Measurements from ENCODE around the gene SMAGP.

DNA sequence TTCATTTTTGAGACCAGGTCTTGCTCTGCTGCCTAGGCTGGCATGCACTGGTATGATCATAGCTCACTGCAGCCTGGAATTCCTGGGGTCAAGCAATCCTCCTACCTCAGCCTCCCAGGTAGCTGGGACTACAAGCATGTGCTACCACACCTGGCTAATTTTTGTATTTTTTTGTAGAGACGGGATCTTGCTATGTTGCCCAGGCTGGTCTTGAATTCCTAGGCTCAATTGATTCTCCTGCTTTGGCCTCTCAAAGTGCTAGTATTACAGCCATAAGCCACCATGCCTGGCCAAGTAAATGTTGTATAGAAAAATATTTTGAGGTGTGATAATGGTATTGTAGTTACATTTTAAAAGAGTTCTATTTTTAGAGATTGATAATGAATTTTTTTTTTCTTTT lies 41.2 kb upstream of the SMAGP start:
- TF ChIP-seq, protein P1, sequence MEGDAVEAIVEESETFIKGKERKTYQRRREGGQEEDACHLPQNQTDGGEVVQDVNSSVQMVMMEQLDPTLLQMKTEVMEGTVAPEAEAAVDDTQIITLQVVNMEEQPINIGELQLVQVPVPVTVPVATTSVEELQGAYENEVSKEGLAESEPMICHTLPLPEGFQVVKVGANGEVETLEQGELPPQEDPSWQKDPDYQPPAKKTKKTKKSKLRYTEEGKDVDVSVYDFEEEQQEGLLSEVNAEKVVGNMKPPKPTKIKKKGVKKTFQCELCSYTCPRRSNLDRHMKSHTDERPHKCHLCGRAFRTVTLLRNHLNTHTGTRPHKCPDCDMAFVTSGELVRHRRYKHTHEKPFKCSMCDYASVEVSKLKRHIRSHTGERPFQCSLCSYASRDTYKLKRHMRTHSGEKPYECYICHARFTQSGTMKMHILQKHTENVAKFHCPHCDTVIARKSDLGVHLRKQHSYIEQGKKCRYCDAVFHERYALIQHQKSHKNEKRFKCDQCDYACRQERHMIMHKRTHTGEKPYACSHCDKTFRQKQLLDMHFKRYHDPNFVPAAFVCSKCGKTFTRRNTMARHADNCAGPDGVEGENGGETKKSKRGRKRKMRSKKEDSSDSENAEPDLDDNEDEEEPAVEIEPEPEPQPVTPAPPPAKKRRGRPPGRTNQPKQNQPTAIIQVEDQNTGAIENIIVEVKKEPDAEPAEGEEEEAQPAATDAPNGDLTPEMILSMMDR (conservative IDR thresholded peaks at IDR 0.05 in 1 of 2, IDR thresholded peaks at IDR 0.05 in 1 of 2; ENCODE audit: extremely low read depth in 1 of 2, insufficient read depth in 1 of 2, low read depth in 1 of 2, low read length in 2 of 2): no peak
- TF ChIP-seq EZH2 (IDR thresholded peaks at IDR 0.05; ENCODE audit: borderline replicate concordance, low read length): no peak
